ENCODE measurements around the gene DENND1A. TPM values are rescaled to one million over a fixed set of nuclear protein-coding genes. Genes with fewer than 3 reads are reported as not detected.

Gene DENND1A
- total RNA-seq, 4 donors from 2014 or later, result 15.8 to 33.5 (median 23.9) TPM

GRCh38 chr9:123928533-123929176 lies 1.3 kb downstream of the DENND1A start:
- peak overlapping the region; percentile 61 for H3K27ac ChIP-seq
- TF ChIP-seq POLR2AphosphoS5 (IDR thresholded peaks at IDR 0.05), result no peak
- H3K9me3 ChIP-seq, result no peaks in the 10 kb centered on the region
- 32% methylated on average over 6 of the region's 6 CpGs for WGBS
- no peaks in the 10 kb centered on the region for H3K36me3 ChIP-seq
- H3K4me3 ChIP-seq, result peak overlapping the region; percentile 75
- DNase-seq (ENCODE audit: low spot score in 2 of 2), result no peak
- no peaks in the 10 kb centered on the region for H3K27me3 ChIP-seq
- H3K4me1 ChIP-seq, result peaks cover 22% of the 10 kb centered on the region

GRCh38 chr9:123927625-123928532 lies 2.0 kb downstream of the DENND1A start:
- peaks cover 22% of the 10 kb centered on the region for H3K4me1 ChIP-seq
- TF ChIP-seq EP300 (IDR thresholded peaks at IDR 0.05) (no peak), POLR2A (IDR thresholded peaks at IDR 0.05) (no peak), CTCF (IDR thresholded peaks at IDR 0.05) (no peak), POLR2AphosphoS5 (IDR thresholded peaks at IDR 0.05) (no peak)
- no peaks in the 10 kb centered on the region for H3K9me3 ChIP-seq
- no peaks in the 10 kb centered on the region for H3K36me3 ChIP-seq
- DNase-seq (ENCODE audit: low spot score in 2 of 2), result no peak
- H3K27ac ChIP-seq, result no peak overlapping the region
- no peak overlapping the region for H3K4me3 ChIP-seq
- 46% methylated on average over 5 of the region's 5 CpGs for WGBS
- H3K27me3 ChIP-seq, result no peaks in the 10 kb centered on the region

GRCh38 chr9:123926941-123927340 lies 3.0 kb downstream of the DENND1A start:
- TF ChIP-seq CTCF (IDR thresholded peaks at IDR 0.05) (no peak), POLR2AphosphoS5 (IDR thresholded peaks at IDR 0.05) (no peak), POLR2A (IDR thresholded peaks at IDR 0.05) (no peak), EP300 (IDR thresholded peaks at IDR 0.05) (no peak)
- Histone ChIP-seq H3K27me3 (no peaks in the 10 kb centered on the region), H3K9me3 (no peaks in the 10 kb centered on the region), H3K27ac (no peak overlapping the region), H3K36me3 (no peaks in the 10 kb centered on the region), H3K4me3 (no peak overlapping the region), H3K4me1 (peaks cover 22% of the 10 kb centered on the region)
- whole genome bisulfite sequencing, result 95% methylated on average over 5 of the region's 5 CpGs
- no peak for DNase-seq (ENCODE audit: low spot score in 2 of 2)

- Histone ChIP-seq H3K4me3 (no peak overlapping the region), H3K9me3 (no peaks in the 10 kb centered on the region), H3K27ac (no peak overlapping the region), H3K4me1 (peaks cover 22% of the 10 kb centered on the region), H3K36me3 (no peaks in the 10 kb centered on the region), H3K27me3 (no peaks in the 10 kb centered on the region)
- no peak for TF ChIP-seq POLR2A (IDR thresholded peaks at IDR 0.05)
- no peak for DNase-seq (ENCODE audit: low spot score in 2 of 2)
- WGBS, result 78% methylated on average over 2 of the region's 2 CpGs
Observed at GRCh38 chr9:123925819-123926218, 4.1 kb downstream of the DENND1A start.

- Histone ChIP-seq H3K27ac (no peak overlapping the region), H3K4me3 (no peak overlapping the region), H3K27me3 (no peaks in the 10 kb centered on the region), H3K9me3 (no peaks in the 10 kb centered on the region), H3K36me3 (no peaks in the 10 kb centered on the region), H3K4me1 (peaks cover 19% of the 10 kb centered on the region)
- TF ChIP-seq CTCF (IDR thresholded peaks at IDR 0.05), result no peak
- TF ChIP-seq POLR2AphosphoS5 (IDR thresholded peaks at IDR 0.05), result no peak
- TF ChIP-seq EP300 (IDR thresholded peaks at IDR 0.05), result no peak
- TF ChIP-seq POLR2A (IDR thresholded peaks at IDR 0.05), result no peak
- no peak for DNase-seq (ENCODE audit: low spot score in 2 of 2)
- WGBS, result 94% methylated on average over 3 of the region's 3 CpGs
Observed at GRCh38 chr9:123925161-123925560, 4.8 kb downstream of the DENND1A start.

- no peak for TF ChIP-seq POLR2AphosphoS5 (IDR thresholded peaks at IDR 0.05)
- no peak for TF ChIP-seq EP300 (IDR thresholded peaks at IDR 0.05)
- no peak for TF ChIP-seq POLR2A (IDR thresholded peaks at IDR 0.05)
- no peak for TF ChIP-seq CTCF (IDR thresholded peaks at IDR 0.05)
- H3K4me3 ChIP-seq, result no peak overlapping the region
- H3K27me3 ChIP-seq, result no peaks in the 10 kb centered on the region
- DNase-seq (ENCODE audit: low spot score in 2 of 2), result no peak
- H3K9me3 ChIP-seq, result no peaks in the 10 kb centered on the region
- no peak overlapping the region for H3K27ac ChIP-seq
- peaks cover 18% of the 10 kb centered on the region for H3K4me1 ChIP-seq
- 93% methylated on average over 5 of the region's 5 CpGs for whole genome bisulfite sequencing
- no peaks in the 10 kb centered on the region for H3K36me3 ChIP-seq
Observed at GRCh38 chr9:123924727-123925126, 5.2 kb downstream of the DENND1A start.
